Tibial nerve (tissue), 4 donors: ENCODE results near the gene LRRTM4. TPM values are rescaled to one million over a fixed set of nuclear protein-coding genes. Genes with fewer than 3 reads are reported as not detected.
A peak's percentile ranks its signal among the peaks of the same experiment; 100 is the strongest.

ENCODE experiments used
- DNase-seq, 2 donors: peaks; one replicate each; pipeline ENCODE4 v3.0.0-alpha.2; 2019; ENCODE audit warnings: low spot score in 2 of 2
- H3K27ac ChIP-seq, 4 donors: fragments of 200-600 bp; sonication (generic) in 3 of 4; one replicate each; pipeline ENCODE4 v1.5.1; 2017 to 2019; ENCODE audit warnings: mild to moderate bottlenecking in 1 of 4
- H3K27me3 ChIP-seq, 2 donors: fragments of 200-600 bp; sonication (generic) in 1 of 2; one replicate each; pipeline versions ENCODE4 v1.5.1 to v1.6.0; 2017 to 2019
- H3K36me3 ChIP-seq, 3 donors: fragments of 200-600 bp; sonication (generic); one replicate each; pipeline ENCODE4 v1.5.1; 2018 to 2019
- H3K4me1 ChIP-seq, 4 donors: fragments of 200-600 bp; sonication (generic) in 3 of 4; one replicate each; pipeline ENCODE4 v1.5.1; 2017 to 2019
- H3K4me3 ChIP-seq, 4 donors: fragments of 200-600 bp; sonication (generic) in 3 of 4; one replicate each; pipeline ENCODE4 v1.5.1; 2017 to 2019; ENCODE audit warnings: mild to moderate bottlenecking in 1 of 4, moderate library complexity in 1 of 4
- H3K9me3 ChIP-seq, 4 donors: fragments of 200-600 bp; sonication (generic) in 3 of 4; one replicate each; pipeline ENCODE4 v1.5.1; 2017 to 2019
- CTCF ChIP-seq, 5 experiments: fragments of 200-600 bp in 3 of 5; fragments of 450-650 bp in 2 of 5; sonication (generic) in 3 of 5; IDR thresholded peaks; one replicate each; pipeline ENCODE4 v1.5.1; 2016 to 2019; ENCODE audit warnings: antibody characterized with exemption in 5 of 5, mild to moderate bottlenecking in 3 of 5, moderate library complexity in 2 of 5
- EP300 ChIP-seq, 2 donors: sonication (generic); formaldehyde crosslinking; IDR thresholded peaks; one replicate each; pipeline ENCODE4 v1.6.1; 2017; ENCODE audit warnings: antibody characterized with exemption in 2 of 2, mild to moderate bottlenecking in 1 of 2
- POLR2A ChIP-seq, 2 donors: fragments of 450-650 bp; IDR thresholded peaks; one replicate each; pipeline ENCODE4 v1.6.1; 2017; ENCODE audit warnings: antibody characterized with exemption in 2 of 2, mild to moderate bottlenecking in 2 of 2, moderate library complexity in 2 of 2
- WGBS, 2 donors: methylation state at CpG; one replicate each; pipeline ENCODE4 v1.1.5; 2018; 5-methylcytosine and 5-hydroxymethylcytosine counted together
- total RNA-seq, 4 donors: library from RNA; depleted of rRNA; stranded (reverse); fragments of >200 nt; gene quantifications; one replicate each; pipeline ENCODE4 v1.1.0, GENCODE V29; 2016

LRRTM4 gene
- total RNA-seq, 4 donors from 2014 or later: 2.9 to 8.1 (median 7.6) TPM

- TF ChIP-seq POLR2A (IDR thresholded peaks at IDR 0.05): no peak
- no peak for TF ChIP-seq EP300 (IDR thresholded peaks at IDR 0.05)
- no peak for TF ChIP-seq CTCF (IDR thresholded peaks at IDR 0.05)
- 66 to 81% methylated on average over 1 of the region's 1 CpG for WGBS, 2 donors
- H3K27ac ChIP-seq: peak overlapping the region in 3 of 4 donors; percentile 23 to 84 (median 75)
- no peaks in the 10 kb centered on the region for H3K36me3 ChIP-seq
- H3K27me3 ChIP-seq: no peaks in the 10 kb centered on the region
- H3K4me1 ChIP-seq: peaks cover 0 to 12% (median 2%) of the 10 kb centered on the region in 4 donors
- no peak overlapping the region for H3K4me3 ChIP-seq
- no peak for DNase-seq
- no peaks in the 10 kb centered on the region for H3K9me3 ChIP-seq
Observed at GRCh38 chr2:77457665-77458064, 64.5 kb downstream of the LRRTM4 start.

- WGBS, 2 donors: 61 to 63% methylated on average over 5 of the region's 5 CpGs
- no peak for DNase-seq
- Histone ChIP-seq H3K36me3 (no peaks in the 10 kb centered on the region), H3K4me1 (no peaks in the 10 kb centered on the region), H3K27ac (no peak overlapping the region), H3K9me3 (no peaks in the 10 kb centered on the region), H3K4me3 (no peak overlapping the region), H3K27me3 (no peaks in the 10 kb centered on the region)
- TF ChIP-seq EP300 (IDR thresholded peaks at IDR 0.05): no peak
- no peak for TF ChIP-seq CTCF (IDR thresholded peaks at IDR 0.05)
- no peak for TF ChIP-seq POLR2A (IDR thresholded peaks at IDR 0.05)
Observed at GRCh38 chr2:77443076-77443475, 79.1 kb downstream of the LRRTM4 start.

GRCh38 chr2:77434880-77435279 is 87.3 kb downstream of the LRRTM4 start:
- Histone ChIP-seq H3K9me3 (no peaks in the 10 kb centered on the region), H3K27me3 (no peaks in the 10 kb centered on the region), H3K36me3 (no peaks in the 10 kb centered on the region), H3K27ac (no peak overlapping the region), H3K4me3 (no peak overlapping the region), H3K4me1 (no peaks in the 10 kb centered on the region)
- TF ChIP-seq CTCF (IDR thresholded peaks at IDR 0.05): peak in 3 of 5 experiments; percentile 27 to 43 (median 30)
- no peak for TF ChIP-seq POLR2A (IDR thresholded peaks at IDR 0.05)
- no peak for DNase-seq

- Histone ChIP-seq H3K27ac (no peak overlapping the region), H3K4me3 (no peak overlapping the region), H3K4me1 (no peaks in the 10 kb centered on the region), H3K27me3 (no peaks in the 10 kb centered on the region), H3K36me3 (no peaks in the 10 kb centered on the region), H3K9me3 (no peaks in the 10 kb centered on the region)
- 53 to 60% methylated on average over 4 of the region's 4 CpGs for whole genome bisulfite sequencing, 2 donors
- no peak for TF ChIP-seq POLR2A (IDR thresholded peaks at IDR 0.05)
- TF ChIP-seq CTCF (IDR thresholded peaks at IDR 0.05): no peak
- TF ChIP-seq EP300 (IDR thresholded peaks at IDR 0.05): no peak
- no peak for DNase-seq
Observed at GRCh38 chr2:77428946-77429345, 93.2 kb downstream of the LRRTM4 start.

- Histone ChIP-seq H3K9me3 (no peaks in the 10 kb centered on the region), H3K27ac (no peak overlapping the region), H3K4me3 (no peak overlapping the region), H3K36me3 (no peaks in the 10 kb centered on the region), H3K27me3 (no peaks in the 10 kb centered on the region), H3K4me1 (no peaks in the 10 kb centered on the region)
- DNase-seq: no peak
- 95 to 99% methylated on average over 4 of the region's 4 CpGs for WGBS, 2 donors
- TF ChIP-seq POLR2A (IDR thresholded peaks at IDR 0.05): no peak
- no peak for TF ChIP-seq CTCF (IDR thresholded peaks at IDR 0.05)
- TF ChIP-seq EP300 (IDR thresholded peaks at IDR 0.05): no peak
Observed at GRCh38 chr2:77421971-77422370, 100.2 kb downstream of the LRRTM4 start.
